HCT116 (cell line): ENCODE measurements around the gene SERTAD2. TPM values are rescaled to one million over a fixed set of nuclear protein-coding genes. Genes with fewer than 3 reads are reported as not detected.

Experiments used
- ATAC-seq: fragments of 200-7000 bp; cut with Tn5 transposase; 2 replicates; pipeline ENCODE4 v1.9.1; 2020; ENCODE audit warnings: mild to moderate bottlenecking, moderate library complexity
- BruUV-seq: library from RNA; stranded (reverse); fragments of 400-500 nt; replicated peaks from 2 replicates; lab custom pipeline; 2021; lab: Mats Ljungman, UMichigan
- CTCF ChIA-PET: fragments of 300-600 bp; sonication (Branson Sonifier 250); formaldehyde crosslinking; loops from one replicate; lab custom pipeline; 2021; ENCODE audit warnings: antibody characterized with exemption; lab: Charles Lee
- POLR2A ChIA-PET: fragments of 300-600, 350-600 bp; sonication (Branson Sonifier 250); formaldehyde crosslinking; loops from one replicate; lab custom pipeline; 2021; ENCODE audit warnings: antibody characterized with exemption; lab: Charles Lee
- RAD21 ChIA-PET, 2 experiments: fragments of 300-600 bp; sonication (Branson Sonifier 250); formaldehyde crosslinking; loops; one replicate each; lab custom pipeline; 2023; ENCODE audit warnings: low total read pairs in 2 of 2; ENCODE audit not compliant: uncharacterized antibody in 2 of 2, unreplicated experiment in 2 of 2, low non-redundant PET in 1 of 2; lab: Charles Lee
- DNase-seq: peaks from one replicate; pipeline ENCODE4 v3.0.0-alpha.2; 2010; ENCODE audit warnings: low read depth, low spot score
- H2AFZ ChIP-seq: fragments of 200-600 bp; shearing (Covaris generic), sonication (generic); 2 replicates; pipeline ENCODE4 v1.6.1; 2017; ENCODE audit warnings: low read depth, mixed run types, mixed read lengths, antibody characterized with exemption, low read length; ENCODE audit not compliant: poor library complexity, severe bottlenecking
- H3K27ac ChIP-seq: 2 replicates; pipeline ENCODE4 v1.5.1; 2012; ENCODE audit warnings: low read depth, low read length
- H3K27me3 ChIP-seq: fragments of 200-600 bp; sonication (generic); 2 replicates; pipeline ENCODE4 v1.6.1; 2016; ENCODE audit warnings: mixed run types, low read length, mixed read lengths; ENCODE audit not compliant: insufficient read depth
- H3K36me3 ChIP-seq, 2 experiments: fragments of 200-500 bp in 1 of 2; fragments of 200-600 bp in 1 of 2; sonication (Bioruptor generic) in 1 of 2; sonication (generic) in 1 of 2; 2 replicates each; pipeline versions ENCODE4 v1.5.1 to v1.6.1; 2014 to 2016; ENCODE audit warnings: low read length in 2 of 2, inconsistent platforms in 1 of 2, mixed read lengths in 1 of 2, mixed run types in 1 of 2; ENCODE audit not compliant: insufficient read depth in 2 of 2, control insufficient read depth in 1 of 2
- H3K4me1 ChIP-seq, 2 experiments: fragments of 200-600 bp in 1 of 2; sonication (generic) in 1 of 2; 2 replicates each; pipeline versions ENCODE4 v1.5.1 to v1.6.1; 2012 to 2017; ENCODE audit warnings: low read length in 2 of 2, inconsistent platforms in 1 of 2, mild to moderate bottlenecking in 1 of 2, mixed read lengths in 1 of 2, mixed run types in 1 of 2, moderate library complexity in 1 of 2; ENCODE audit not compliant: insufficient read depth in 2 of 2, control insufficient read depth in 1 of 2
- H3K4me2 ChIP-seq: fragments of 200-600 bp; sonication (generic); 2 replicates; pipeline ENCODE4 v1.6.1; 2017; ENCODE audit warnings: mixed run types, low read length, mixed read lengths
- H3K4me3 ChIP-seq, 2 experiments: fragments of 200-600 bp in 1 of 2; sonication (generic) in 1 of 2; replicated peaks in 1 of 2; 2 replicates each; pipeline ENCODE4 v1.5.1; 2011 to 2016; ENCODE audit warnings: low read length in 2 of 2, control low read depth in 1 of 2, low read depth in 1 of 2, mild to moderate bottlenecking in 1 of 2, mixed read lengths in 1 of 2, mixed run types in 1 of 2
- H3K79me2 ChIP-seq: fragments of 200-600 bp; sonication (generic); 2 replicates; pipeline ENCODE4 v1.6.1; 2017; ENCODE audit warnings: mild to moderate bottlenecking, mixed run types, low read length, moderate library complexity, mixed read lengths; ENCODE audit not compliant: insufficient read depth
- H3K9ac ChIP-seq: fragments of 200-600 bp; sonication (generic); 2 replicates; pipeline ENCODE4 v1.6.1; 2016; ENCODE audit warnings: low read length, mixed read lengths
- H3K9me2 ChIP-seq: fragments of 200-600 bp; sonication (generic), shearing (Covaris generic); 2 replicates; pipeline ENCODE4 v1.6.1; 2017; ENCODE audit warnings: mixed run types, mild to moderate bottlenecking, moderate library complexity; ENCODE audit not compliant: insufficient read depth
- H3K9me3 ChIP-seq, 2 experiments: fragments of 200-500 bp in 1 of 2; fragments of 200-600 bp in 1 of 2; sonication (Bioruptor generic) in 1 of 2; sonication (generic) in 1 of 2; 2 replicates each; pipeline ENCODE4 v1.6.1; 2014 to 2017; ENCODE audit warnings: low read length in 2 of 2, mixed read lengths in 2 of 2, inconsistent platforms in 1 of 2, low read depth in 1 of 2, mild to moderate bottlenecking in 1 of 2, mixed run types in 1 of 2, moderate library complexity in 1 of 2; ENCODE audit not compliant: control insufficient read depth in 1 of 2, insufficient read depth in 1 of 2
- H4K20me1 ChIP-seq: fragments of 200-600 bp; sonication (generic), shearing (Covaris generic); 2 replicates; pipeline ENCODE4 v1.6.1; 2017; ENCODE audit warnings: mixed run types, mild to moderate bottlenecking, moderate library complexity; ENCODE audit not compliant: insufficient read depth
- CBX3 ChIP-seq: IDR thresholded peaks from 2 replicates; pipeline ENCODE4 v1.6.1; 2012; ENCODE audit warnings: low read depth
- CTCF ChIP-seq, 3 experiments: fragments of 200-600 bp in 1 of 3; sonication (generic) in 1 of 3; IDR thresholded peaks in 2 of 3; conservative IDR thresholded peaks in 1 of 3; 2 replicates each; pipeline ENCODE4 v1.5.1; 2012 to 2017; ENCODE audit warnings: low read depth in 2 of 3, low read length in 2 of 3, antibody characterized with exemption in 1 of 3, borderline replicate concordance in 1 of 3, control low read depth in 1 of 3, mild to moderate bottlenecking in 1 of 3, mixed read lengths in 1 of 3, mixed run types in 1 of 3, moderate library complexity in 1 of 3; ENCODE audit not compliant: insufficient read depth in 1 of 3
- EGR1 ChIP-seq: IDR thresholded peaks from 2 replicates; pipeline ENCODE4 v1.6.1; 2012; ENCODE audit warnings: low read depth
- FOSL1 ChIP-seq: IDR thresholded peaks from 2 replicates; pipeline ENCODE4 v1.6.1; 2012; ENCODE audit warnings: low read depth
- MAX ChIP-seq: IDR thresholded peaks from 2 replicates; pipeline ENCODE4 v1.6.1; 2012
- POLR2A ChIP-seq: IDR thresholded peaks from 2 replicates; pipeline ENCODE4 v1.7.0; 2011; ENCODE audit warnings: borderline replicate concordance; ENCODE audit not compliant: insufficient read depth, insufficient read length; ENCODE audit errors: extremely low read depth
- RAD21 ChIP-seq: IDR thresholded peaks from 2 replicates; pipeline ENCODE4 v1.6.1; 2012; ENCODE audit warnings: low read depth, mild to moderate bottlenecking
- SIN3A ChIP-seq: IDR thresholded peaks from 2 replicates; pipeline ENCODE4 v1.6.1; 2012; ENCODE audit warnings: low read depth
- SP1 ChIP-seq: IDR thresholded peaks from 2 replicates; pipeline ENCODE4 v1.6.1; 2012; ENCODE audit warnings: low read depth
- ZFX ChIP-seq: fragments of 450-650 bp; IDR thresholded peaks from 2 replicates; pipeline ENCODE4 v1.6.1; 2017
- intact Hi-C: fragments of 100-400 bp; cut with micrococcal nuclease; formaldehyde crosslinking; loops from 2 replicates; pipeline ENCODE4 v1.10.0; 2022
- total RNA-seq: library from RNA; stranded (reverse); gene quantifications from one replicate; pipeline ENCODE4 v1.2.1, GENCODE V29; 2021; ENCODE audit not compliant: unreplicated experiment

SERTAD2 gene
- total RNA-seq, 1 experiment from 2014 or later, result 80.1 TPM

- TF ChIP-seq CTCF (IDR thresholded peaks at IDR 0.05 in 2 of 3, conservative IDR thresholded peaks at IDR 0.05 in 1 of 3; ENCODE audit: borderline replicate concordance in 1 of 3, insufficient read depth in 1 of 3, low read depth in 2 of 3, low read length in 2 of 3) (no peak), FOSL1 (no peak), SP1 (no peak), CBX3 (no peak), ZFX (no peak)
Observed at GRCh38 chr2:64605026-64605471, 48.7 kb downstream of the SERTAD2 start (continued).

GRCh38 chr2:64604155-64604554 lies 49.6 kb downstream of the SERTAD2 start:
- Histone ChIP-seq H3K27me3 (no peaks in the 10 kb centered on the region), H3K27ac (no peak overlapping the region), H3K9me3 (no peaks in the 10 kb centered on the region; a peak in 1 of 4 replicates), H3K36me3 (no peaks in the 10 kb centered on the region), H3K4me1 (peaks cover 0 to 5% of the 10 kb centered on the region in 2 experiments; a peak in 1 of 4 replicates), H3K4me2 (no peak overlapping the region), H3K4me3 (no peak overlapping the region), H4K20me1 (no peaks in the 10 kb centered on the region), H3K79me2 (no peaks in the 10 kb centered on the region), H3K9me2 (no peaks in the 10 kb centered on the region), H2AFZ (no peak overlapping the region), H3K9ac (no peak overlapping the region)
- no TSS peak for BruUV-seq
- intact Hi-C loops, result no loop called here
- POLR2A ChIA-PET, result no interaction called here
- CTCF ChIA-PET, result no interaction called here
- RAD21 ChIA-PET, result no interaction called here
- no peak for TF ChIP-seq EGR1
- no peak for TF ChIP-seq FOSL1
- ATAC-seq (no peak), DNase-seq (no peak)

GRCh38 chr2:64602436-64602835 lies 51.3 kb downstream of the SERTAD2 start:
- TF ChIP-seq RAD21 (no peak), FOSL1 (no peak), ZFX (no peak), SIN3A (no peak), CTCF (IDR thresholded peaks at IDR 0.05 in 2 of 3, conservative IDR thresholded peaks at IDR 0.05 in 1 of 3; ENCODE audit: borderline replicate concordance in 1 of 3, insufficient read depth in 1 of 3, low read depth in 2 of 3, low read length in 2 of 3) (no peak), POLR2A (no peak), CBX3 (no peak), MAX (no peak)
- TF ChIP-seq, all 23 proteins: peak for 0
- ATAC-seq (no peak), DNase-seq (no peak)
- POLR2A ChIA-PET, result no interaction called here
- Histone ChIP-seq H3K4me2 (no peak overlapping the region), H3K4me3 (no peak overlapping the region), H3K9me3 (no peaks in the 10 kb centered on the region; a peak in 1 of 4 replicates), H3K9me2 (no peaks in the 10 kb centered on the region), H3K9ac (no peak overlapping the region), H3K4me1 (peaks cover 0 to 5% of the 10 kb centered on the region in 2 experiments; a peak in 1 of 4 replicates), H3K79me2 (no peaks in the 10 kb centered on the region), H3K27ac (no peak overlapping the region), H4K20me1 (no peaks in the 10 kb centered on the region), H2AFZ (no peak overlapping the region), H3K36me3 (no peaks in the 10 kb centered on the region), H3K27me3 (no peaks in the 10 kb centered on the region)
- CTCF ChIA-PET, result no interaction called here
- RAD21 ChIA-PET, result no interaction called here
- intact Hi-C loops, result no loop called here
- no TSS peak for BruUV-seq
